Measurements from ENCODE around the gene NPB.

NPB gene

DNA sequence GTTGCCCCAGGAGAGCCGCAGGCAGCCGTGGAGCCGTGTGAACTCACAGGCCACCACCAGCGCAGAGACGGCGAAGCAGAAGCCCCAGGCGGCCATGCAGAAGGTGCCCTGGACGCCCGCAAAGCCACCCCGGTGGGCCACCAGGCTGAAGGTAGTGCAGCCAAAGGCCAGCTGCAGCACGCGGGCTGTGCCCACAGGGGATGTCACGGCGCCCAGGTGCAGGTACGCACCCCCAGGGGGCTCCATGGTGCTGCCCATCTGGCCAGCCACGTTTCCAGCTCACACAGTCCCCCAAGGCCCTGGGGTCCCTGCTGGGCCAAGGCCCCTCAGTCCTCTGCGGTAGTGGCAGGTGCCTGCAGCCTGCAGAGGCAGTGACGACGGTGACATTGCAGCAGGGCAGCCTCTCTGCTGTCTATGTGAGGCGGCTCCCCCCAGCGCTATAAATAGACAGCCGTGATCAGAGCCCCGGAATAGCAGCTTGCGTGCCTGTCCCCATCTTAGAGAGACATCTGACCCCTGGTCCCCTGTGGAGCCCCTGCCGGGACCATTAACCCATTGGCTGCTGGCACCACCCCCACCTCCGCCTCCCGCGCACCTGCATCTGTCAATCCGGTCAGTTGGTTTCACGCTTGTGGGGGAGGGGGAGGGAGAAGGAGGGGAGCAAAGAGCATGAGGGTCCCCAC, 39.6 kb downstream of the NPB start:
- no peak for DNase-seq

DNA sequence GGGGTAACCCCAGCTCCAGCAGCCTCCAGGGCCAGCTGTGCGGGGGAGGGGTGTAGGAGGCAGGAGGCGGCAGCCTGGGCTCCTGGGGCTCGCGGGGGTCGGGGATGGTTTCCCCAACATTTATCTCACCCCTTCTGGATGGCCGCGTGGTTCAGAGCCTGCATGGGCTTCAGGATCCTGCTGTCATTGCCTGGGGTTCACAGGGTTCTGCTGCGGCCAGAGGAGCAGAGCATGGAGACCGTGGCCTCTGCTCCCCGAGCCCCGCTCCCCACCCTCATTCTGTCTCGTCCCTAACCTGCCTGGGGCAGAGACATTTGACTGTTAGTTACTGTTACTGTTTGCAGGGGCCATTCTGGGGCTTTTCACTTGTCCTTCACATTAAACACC, 40.1 kb downstream of the NPB start:
- no peak for DNase-seq

DNA sequence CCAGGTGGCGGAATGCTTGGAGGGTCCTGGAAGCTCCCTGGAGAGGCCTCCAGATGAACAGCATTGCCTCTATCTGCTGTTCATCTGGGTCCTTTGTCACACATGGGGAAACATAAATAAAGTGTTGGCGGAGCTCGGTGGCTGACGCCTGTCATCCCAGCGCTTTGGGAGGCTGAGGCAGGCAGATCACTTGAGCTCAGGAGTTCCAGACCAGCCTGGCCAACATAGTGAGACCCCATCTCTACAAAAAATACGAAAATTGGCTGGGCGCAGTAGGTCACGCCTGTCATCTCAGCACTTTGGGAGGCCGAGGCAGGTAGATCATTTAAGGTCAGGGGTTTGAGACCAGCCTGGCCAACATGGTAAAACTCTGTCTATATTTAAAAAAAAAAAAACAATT, 42.8 kb downstream of the NPB start:
- DNase-seq: no peak

DNA sequence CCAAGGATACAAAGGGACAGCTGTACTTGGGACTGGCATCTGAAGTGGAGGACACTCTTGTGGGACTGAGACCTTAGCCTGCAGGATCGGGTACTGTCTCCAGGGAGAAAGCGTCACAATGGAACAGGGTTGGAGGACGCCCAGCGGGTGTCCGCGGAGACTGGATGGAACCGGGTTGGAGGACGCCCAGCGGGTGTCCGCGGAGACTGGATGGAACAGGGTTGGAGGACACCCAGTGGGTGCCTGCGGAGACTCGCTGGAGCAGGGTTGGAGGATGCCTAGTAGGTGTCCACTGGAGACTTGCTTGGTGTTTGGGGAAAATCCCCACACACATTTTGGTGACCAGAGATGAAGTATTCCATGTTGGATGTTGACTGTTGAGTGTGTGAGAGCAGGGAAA, 45.2 kb downstream of the NPB start, which contains the start of gene MYADML2:
TSS of gene MYADML2 (minus strand) at position 45 of the 400 bp plus-strand sequence. CDS start 5,492 bp downstream, outside the sequence.
- no peak for DNase-seq

DNA sequence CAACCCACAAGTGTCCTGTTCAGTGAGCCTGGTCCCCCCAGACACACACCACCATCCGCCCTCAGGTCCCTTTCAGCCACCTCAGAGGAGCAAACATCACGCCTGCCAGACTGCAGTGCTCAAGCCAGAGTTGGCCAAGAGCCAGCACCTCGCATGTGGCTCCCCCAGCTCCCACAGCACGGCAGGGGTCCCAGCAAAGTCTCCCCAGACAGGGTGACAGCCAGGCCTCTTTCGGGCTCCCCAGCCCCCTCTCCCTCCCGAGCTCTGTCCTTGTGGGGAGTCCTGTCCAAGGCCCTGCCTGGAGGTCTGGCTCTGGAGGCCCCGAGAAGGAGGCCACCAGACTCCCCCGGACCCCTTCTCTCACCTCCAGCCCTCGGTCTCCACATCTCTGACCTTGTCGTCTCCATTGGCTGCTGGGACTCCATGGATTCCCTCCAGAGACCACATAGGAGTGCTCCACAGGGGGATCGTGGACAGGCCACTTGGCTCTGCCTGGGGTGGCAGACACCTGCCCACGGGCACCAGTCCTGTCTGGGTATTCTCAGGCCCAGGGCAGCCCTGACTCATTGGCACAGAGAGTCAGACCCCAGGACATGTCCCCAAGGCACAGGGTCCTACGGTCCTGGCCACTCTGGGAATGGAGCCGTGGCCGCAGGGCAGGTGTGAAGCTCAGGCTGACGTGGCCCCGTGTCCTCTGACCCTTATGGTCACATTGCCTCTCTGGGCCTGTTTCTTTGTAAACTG, 46.8 kb downstream of the NPB start:
- DNase-seq: no peak

DNA sequence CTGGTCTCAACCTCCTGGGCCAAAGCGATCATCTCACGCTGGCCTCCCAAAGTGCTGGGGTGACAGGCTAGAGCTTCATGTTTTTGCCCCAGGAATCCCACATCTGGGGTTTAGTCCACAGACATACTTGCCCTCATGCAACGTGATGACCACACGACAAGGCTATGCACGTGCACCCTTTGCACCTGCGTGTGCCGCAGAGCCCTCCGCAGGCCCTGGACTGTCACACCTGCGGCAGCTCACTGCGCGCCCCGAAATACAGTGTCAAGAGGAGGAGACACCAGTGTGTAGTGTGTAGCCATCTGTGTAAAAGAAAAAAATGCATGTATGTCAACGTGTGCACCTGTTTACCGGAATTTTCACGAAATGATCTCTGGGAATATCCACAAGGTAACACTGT, 48.5 kb downstream of the NPB start:
- no peak for DNase-seq

DNA sequence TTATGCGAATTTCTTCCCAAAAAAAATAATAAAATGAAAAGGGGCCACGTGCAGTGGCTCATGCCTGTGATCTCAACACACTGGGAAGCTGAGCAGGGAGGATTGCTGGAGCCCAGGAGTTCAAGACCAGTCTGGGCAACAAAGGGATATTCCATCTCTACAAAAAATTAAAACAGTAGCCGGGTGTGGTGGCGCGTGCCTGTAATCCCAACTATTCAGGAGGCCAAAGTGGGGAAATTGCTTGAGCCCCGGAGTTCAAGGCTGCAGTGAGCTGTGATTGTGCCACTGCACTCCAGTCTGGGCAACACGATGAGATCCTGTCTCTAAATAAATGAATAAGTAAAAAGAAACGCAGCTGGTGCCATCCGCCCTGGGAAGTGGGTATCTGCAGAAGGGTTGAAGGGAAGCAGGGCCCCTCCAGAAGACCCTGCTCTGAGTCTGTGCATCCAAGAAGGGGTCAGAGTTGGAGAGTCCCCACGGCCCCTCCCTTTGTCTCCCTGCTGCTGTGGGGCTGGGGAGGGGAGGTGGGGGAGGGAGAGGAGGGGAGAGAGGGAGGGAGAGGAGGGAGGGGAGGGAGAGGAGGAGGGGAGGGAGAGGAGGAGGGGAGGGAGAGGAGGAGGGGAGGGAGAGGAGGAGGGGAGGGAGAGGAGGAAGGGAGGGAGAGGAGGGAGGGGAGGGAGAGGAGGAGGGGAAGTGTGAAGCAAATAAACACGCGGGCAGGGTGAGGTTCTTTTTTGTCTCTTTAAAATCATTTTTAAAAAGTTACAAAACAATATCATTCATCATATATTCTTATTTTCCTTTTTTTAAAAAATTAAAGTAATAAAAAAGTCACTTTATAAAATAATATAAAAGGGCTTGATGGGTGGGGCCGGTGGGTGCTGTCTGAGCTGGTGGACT, 50.0 kb downstream of the NPB start:
- DNase-seq: no peak
